ENCODE measurements around the gene FIGN.

- TF ChIP-seq EZH2 (IDR thresholded peaks at IDR 0.05; ENCODE audit: insufficient read depth, poor library complexity, severe bottlenecking) (no peak), EZH2phosphoT487 (IDR thresholded peaks at IDR 0.05; ENCODE audit: insufficient read depth, low read depth) (no peak)
Observed at GRCh38 chr2:163682695-163683094, 53.1 kb downstream of the FIGN start.
